Neuronal stem cell (in vitro differentiated cells): ENCODE results near the gene WBP2.
A peak's percentile ranks its signal among the peaks of the same experiment; 100 is the strongest.

Experiments used
- DNase-seq: peaks from one replicate; pipeline ENCODE4 v3.0.0-alpha.2; 2013; ENCODE audit warnings: low spot score
- H2AFZ ChIP-seq: one replicate; pipeline ENCODE4 v1.6.1; 2013; ENCODE audit warnings: mild to moderate bottlenecking, low read length, inconsistent platforms
- H2AK5ac ChIP-seq: 2 replicates; pipeline ENCODE4 v1.6.1; 2013; ENCODE audit warnings: low read depth, mild to moderate bottlenecking, inconsistent platforms, low read length, moderate library complexity, mixed read lengths
- H2BK120ac ChIP-seq: 2 replicates; pipeline ENCODE4 v1.6.1; 2013; ENCODE audit warnings: low read depth, mild to moderate bottlenecking, inconsistent platforms, low read length, moderate library complexity, mixed read lengths
- H2BK12ac ChIP-seq: one replicate; pipeline ENCODE4 v1.6.1; 2013; ENCODE audit warnings: low read length, inconsistent platforms
- H2BK15ac ChIP-seq: 2 replicates; pipeline ENCODE4 v1.6.1; 2013; ENCODE audit warnings: mild to moderate bottlenecking, low read length, inconsistent platforms, mixed read lengths
- H2BK5ac ChIP-seq: one replicate; pipeline ENCODE4 v1.6.1; 2013; ENCODE audit warnings: inconsistent platforms, mild to moderate bottlenecking, low read length, moderate library complexity
- H3K14ac ChIP-seq: one replicate; pipeline ENCODE4 v1.6.1; 2013; ENCODE audit warnings: low read length, inconsistent platforms
- H3K18ac ChIP-seq: 2 replicates; pipeline ENCODE4 v1.6.1; 2013; ENCODE audit warnings: low read length, inconsistent platforms
- H3K23ac ChIP-seq: 2 replicates; pipeline ENCODE4 v1.6.1; 2013; ENCODE audit warnings: low read depth, mild to moderate bottlenecking, mixed read lengths, low read length, inconsistent platforms; ENCODE audit not compliant: poor library complexity
- H3K27ac ChIP-seq: replicated peaks from 3 replicates; pipeline ENCODE4 v1.5.1; 2013; ENCODE audit warnings: low read length, inconsistent platforms
- H3K27me3 ChIP-seq, 3 experiments: 2 replicates each; pipeline ENCODE4 v1.6.1; 2013; ENCODE audit warnings: low read length in 3 of 3, mild to moderate bottlenecking in 2 of 3, inconsistent platforms in 1 of 3, low read depth in 1 of 3, mixed read lengths in 1 of 3, moderate library complexity in 1 of 3; ENCODE audit not compliant: control insufficient read depth in 3 of 3, insufficient read depth in 3 of 3
- H3K36me3 ChIP-seq, 2 donors: replicated peaks in 1 of 2; 2 replicates each; pipeline ENCODE4 v1.6.1; 2013; ENCODE audit warnings: low read length in 2 of 2; ENCODE audit not compliant: control insufficient read depth in 2 of 2, insufficient read depth in 2 of 2
- H3K4ac ChIP-seq: 2 replicates; pipeline ENCODE4 v1.6.1; 2013; ENCODE audit warnings: inconsistent platforms, mild to moderate bottlenecking, low read length, moderate library complexity
- H3K4me1 ChIP-seq, 2 donors: 1 replicate in 1 of 2; 2 replicates in 1 of 2; pipeline ENCODE4 v1.6.1; 2013; ENCODE audit warnings: low read length in 2 of 2, low read depth in 1 of 2; ENCODE audit not compliant: control insufficient read depth in 2 of 2, insufficient read depth in 1 of 2
- H3K4me2 ChIP-seq: one replicate; pipeline ENCODE4 v1.6.1; 2013; ENCODE audit warnings: mild to moderate bottlenecking, low read length, inconsistent platforms; ENCODE audit not compliant: insufficient read depth, poor library complexity, severe bottlenecking
- H3K4me3 ChIP-seq, 2 donors: 2 replicates each; pipeline ENCODE4 v1.5.1; 2013; ENCODE audit warnings: low read length in 2 of 2, mild to moderate bottlenecking in 2 of 2, inconsistent platforms in 1 of 2, moderate library complexity in 1 of 2
- H3K79me1 ChIP-seq: one replicate; pipeline ENCODE4 v1.6.1; 2013; ENCODE audit warnings: low read depth, mild to moderate bottlenecking, inconsistent platforms, low read length, moderate library complexity
- H3K9ac ChIP-seq: one replicate; pipeline ENCODE4 v1.6.1; 2013; ENCODE audit warnings: mild to moderate bottlenecking, low read depth, low read length, inconsistent platforms; ENCODE audit not compliant: poor library complexity
- H3K9me3 ChIP-seq, 2 donors: replicated peaks in 1 of 2; 2 replicates each; pipeline versions ENCODE3 to v1.6.1; 2013; ENCODE audit warnings: low read length in 2 of 2, mild to moderate bottlenecking in 2 of 2, inconsistent platforms in 1 of 2, low read depth in 1 of 2, mixed read lengths in 1 of 2, moderate library complexity in 1 of 2; ENCODE audit not compliant: control insufficient read depth in 2 of 2, insufficient read depth in 1 of 2
- H4K8ac ChIP-seq: one replicate; pipeline ENCODE4 v1.6.1; 2013; ENCODE audit warnings: low read depth, mild to moderate bottlenecking, inconsistent platforms, low read length, moderate library complexity
- H4K91ac ChIP-seq: one replicate; pipeline ENCODE4 v1.6.1; 2013; ENCODE audit warnings: low read length, low read depth, mild to moderate bottlenecking, inconsistent platforms; ENCODE audit not compliant: poor library complexity
- WGBS, 2 donors: extraction: QIAGEN DNeasy Blood & Tissue Kit; methylation state at CpG; one replicate each; pipeline ENCODE4 v1.1.7; 2013; ENCODE audit warnings: missing lambda C conversion rate in 2 of 2, mixed read lengths in 1 of 2; ENCODE audit not compliant: insufficient read length in 2 of 2, insufficient replicate concordance in 1 of 2; ENCODE audit errors: extremely low coverage in 2 of 2; 5-methylcytosine and 5-hydroxymethylcytosine counted together

Gene WBP2

DNA sequence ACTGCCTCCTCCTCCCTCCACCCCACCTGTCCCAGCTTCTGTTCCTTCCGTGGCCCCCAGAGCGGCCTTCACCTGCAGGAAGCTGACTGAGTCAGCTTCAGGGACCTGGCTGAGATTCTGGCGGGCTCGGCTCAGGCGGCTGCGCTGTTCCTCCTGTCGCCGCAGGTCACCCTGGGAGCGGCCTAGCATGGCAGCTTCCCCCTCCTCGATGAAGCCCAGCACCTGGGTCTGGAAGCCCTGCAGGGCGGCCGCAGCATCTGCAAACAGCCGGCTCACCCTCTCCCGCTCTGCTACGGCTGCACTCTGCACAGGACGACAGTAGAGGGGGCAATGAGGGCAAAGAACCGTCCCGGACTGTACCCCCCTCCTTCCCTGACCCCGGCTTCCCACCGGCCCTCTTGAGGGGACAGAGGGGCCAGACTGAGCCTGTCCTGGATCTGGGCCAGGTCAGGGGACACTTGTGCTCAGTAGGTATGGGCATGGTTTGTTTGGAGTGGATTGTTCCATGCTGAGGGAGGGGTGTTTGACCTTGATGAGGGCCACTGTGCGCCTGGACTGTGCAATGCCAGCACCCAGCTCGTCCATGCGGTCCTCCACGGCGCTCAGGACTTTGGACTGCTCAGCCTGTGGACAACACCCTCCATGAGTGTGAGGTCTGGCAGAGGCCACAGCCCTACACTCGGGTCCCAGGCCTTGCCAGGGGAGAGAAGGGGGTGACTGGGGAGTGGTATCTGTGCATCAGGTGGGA, 21.2 kb upstream of the WBP2 start:
- Histone ChIP-seq H2BK12ac (peak overlapping the region; percentile 99), H2AFZ (peak overlapping the region; percentile 91), H3K79me1 (no peaks in the 10 kb centered on the region), H3K4me1 (peaks cover 5 to 10% of the 10 kb centered on the region in 2 donors), H3K4ac (peak overlapping the region; percentile 84), H3K4me3 (peak overlapping the region in 1 of 2 donors; percentile 38), H2BK15ac (peak overlapping the region; percentile 75), H3K14ac (peak overlapping the region; percentile 38), H3K23ac (peak overlapping the region; percentile 89), H3K4me2 (no peak overlapping the region), H3K36me3 (no peaks in the 10 kb centered on the region), H2AK5ac (peak overlapping the region; percentile 99), H2BK120ac (peak overlapping the region; percentile 61), H4K8ac (peak overlapping the region; percentile 19), H3K9ac (peak overlapping the region; percentile 81), H3K18ac (peak overlapping the region; percentile 89), H3K27ac (no peak overlapping the region), H3K9me3 (no peaks in the 10 kb centered on the region), H4K91ac (no peak overlapping the region), H3K27me3 (peaks cover 14 to 76% (median 40%) of the 10 kb centered on the region in 3 experiments), H2BK5ac (peak overlapping the region; percentile 48)
- no peak for DNase-seq
- no CpG with 5 or more reads among the region's 26 CpGs for WGBS, 2 donors

DNA sequence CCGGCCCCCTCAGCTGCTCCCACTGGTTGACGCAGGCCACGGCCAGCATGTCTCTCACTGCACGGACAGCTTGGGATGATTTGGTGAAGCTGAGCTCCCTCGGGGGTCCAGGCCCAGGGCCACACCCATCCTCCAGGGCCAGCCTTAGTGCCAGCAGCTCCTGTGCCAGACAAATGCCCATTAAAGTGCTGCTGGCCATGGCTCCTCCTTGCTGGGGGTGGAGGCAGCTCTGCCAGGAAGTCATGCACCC, 20.7 kb upstream of the WBP2 start:
- peaks cover 5 to 10% of the 10 kb centered on the region in 2 donors for H3K4me1 ChIP-seq
- no peak for DNase-seq
- no CpG with 5 or more reads among the region's 5 CpGs for whole genome bisulfite sequencing, 2 donors

DNA sequence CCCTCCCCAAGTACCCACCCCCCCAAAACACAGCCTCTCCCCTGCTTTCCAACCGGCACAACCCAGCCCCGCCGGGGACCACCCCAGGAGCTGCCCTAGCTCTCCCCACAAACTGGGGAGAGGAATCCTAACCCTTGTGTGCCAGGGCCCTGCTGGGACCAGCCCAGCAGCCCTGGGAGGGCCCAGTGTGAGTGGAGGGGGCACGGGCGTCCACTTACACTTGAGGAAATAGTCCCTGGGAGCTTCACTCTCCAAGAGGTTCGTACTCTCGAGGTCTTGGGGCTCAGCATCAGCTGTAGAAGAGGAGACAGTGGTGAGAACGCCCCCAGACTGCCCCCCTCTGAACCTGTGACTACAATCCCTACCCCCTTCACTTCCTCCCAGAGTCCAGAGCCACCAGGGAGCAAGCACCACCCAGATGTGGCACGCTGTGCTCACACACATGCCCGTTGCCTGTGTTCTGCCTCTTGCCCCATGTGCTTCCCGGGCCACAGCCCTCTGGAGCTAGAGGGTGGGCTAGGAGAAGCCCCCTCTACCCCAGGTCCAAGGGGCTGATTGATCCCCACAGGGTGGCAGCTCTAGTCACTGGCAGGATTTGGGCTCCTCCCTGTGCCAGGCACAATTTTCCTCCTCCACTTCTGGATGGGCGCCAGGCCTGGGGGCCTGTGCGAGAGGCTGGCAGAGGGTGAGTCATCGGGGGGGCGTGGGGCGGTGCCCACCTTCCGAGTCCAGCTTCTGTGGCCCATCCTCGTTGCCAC, 20.2 kb upstream of the WBP2 start:
- H2BK15ac ChIP-seq = peak overlapping the region; percentile 89
- no peaks in the 10 kb centered on the region for H3K79me1 ChIP-seq
- no peak overlapping the region for H3K27ac ChIP-seq
- H3K4me3 ChIP-seq = no peak overlapping the region
- no peak for DNase-seq
- peak overlapping the region; percentile 89 for H3K23ac ChIP-seq
- peak overlapping the region; percentile 48 for H2BK5ac ChIP-seq
- H3K4me2 ChIP-seq = no peak overlapping the region
- no peak overlapping the region for H4K91ac ChIP-seq
- no peak overlapping the region for H4K8ac ChIP-seq
- H3K14ac ChIP-seq = peak overlapping the region; percentile 14
- H3K18ac ChIP-seq = peak overlapping the region; percentile 89
- no peaks in the 10 kb centered on the region for H3K9me3 ChIP-seq
- H2BK12ac ChIP-seq = no peak overlapping the region
- WGBS, 2 donors = no CpG with 5 or more reads among the region's 18 CpGs
- no peak overlapping the region for H3K4ac ChIP-seq
- H3K9ac ChIP-seq = peak overlapping the region; percentile 81
- H3K27me3 ChIP-seq = peaks cover 14 to 67% (median 38%) of the 10 kb centered on the region in 3 experiments
- H3K4me1 ChIP-seq = peaks cover 6 to 10% of the 10 kb centered on the region in 2 donors
- no peak overlapping the region for H2BK120ac ChIP-seq
- H2AFZ ChIP-seq = no peak overlapping the region
- peak overlapping the region; percentile 99 for H2AK5ac ChIP-seq
- H3K36me3 ChIP-seq = no peaks in the 10 kb centered on the region

More for the DNA sequence above, 20.7 kb upstream of the WBP2 start:
- Histone ChIP-seq H4K8ac (peak overlapping the region; percentile 19), H2BK120ac (no peak overlapping the region), H3K79me1 (no peaks in the 10 kb centered on the region), H3K4ac (no peak overlapping the region), H2BK5ac (peak overlapping the region; percentile 48), H3K9me3 (no peaks in the 10 kb centered on the region), H3K9ac (peak overlapping the region; percentile 81), H2AFZ (no peak overlapping the region), H2BK12ac (peak overlapping the region; percentile 22), H3K18ac (peak overlapping the region; percentile 89), H3K4me2 (no peak overlapping the region), H2BK15ac (peak overlapping the region; percentile 75), H3K27me3 (peaks cover 14 to 72% (median 40%) of the 10 kb centered on the region in 3 experiments), H3K4me3 (peak overlapping the region in 1 of 2 donors; percentile 38), H3K14ac (peak overlapping the region; percentile 14), H3K36me3 (no peaks in the 10 kb centered on the region), H4K91ac (no peak overlapping the region), H3K27ac (no peak overlapping the region), H2AK5ac (peak overlapping the region; percentile 99), H3K23ac (peak overlapping the region; percentile 89)
